Activated CD8-positive, alpha-beta T cell treated with anti-CD3 and anti-CD28 coated beads for 36 hours (primary cell): ENCODE measurements around the gene PIP5K1B. TPM values are rescaled to one million over a fixed set of nuclear protein-coding genes. Genes with fewer than 3 reads are reported as not detected.

Experiments used
- ATAC-seq: fragments of 200-7000 bp; cut with Tn5 transposase; one replicate; pipeline ENCODE4 v1.10.0; 2021; ENCODE audit warnings: mild to moderate bottlenecking, moderate library complexity
- CTCF ChIA-PET: fragments of 350-600 bp; sonication (Branson Sonifier 250); formaldehyde crosslinking; loops from one replicate; lab custom pipeline; 2021; ENCODE audit warnings: antibody characterized with exemption; lab: Charles Lee
- POLR2A ChIA-PET: fragments of 350-600 bp; sonication (Branson Sonifier 250); formaldehyde crosslinking; loops from one replicate; lab custom pipeline; 2021; ENCODE audit warnings: antibody characterized with exemption; lab: Charles Lee
- DNase-seq: peaks from one replicate; pipeline ENCODE4 v3.0.0-alpha.2; 2020
- H3K27ac Mint-ChIP-seq: one replicate; pipeline ENCODE4 v1.8.0; 2021; ENCODE audit warnings: mild to moderate bottlenecking, mixed read lengths
- H3K27me3 Mint-ChIP-seq: one replicate; pipeline ENCODE4 v1.8.0; 2021; ENCODE audit warnings: mixed read lengths
- H3K36me3 Mint-ChIP-seq: one replicate; pipeline ENCODE4 v1.8.0; 2021; ENCODE audit warnings: low read depth, mixed read lengths
- H3K4me1 Mint-ChIP-seq: one replicate; pipeline ENCODE4 v1.8.0; 2021; ENCODE audit warnings: low read depth, mixed read lengths
- H3K4me3 Mint-ChIP-seq: one replicate; pipeline ENCODE4 v1.8.0; 2021; ENCODE audit warnings: mild to moderate bottlenecking, moderate library complexity, mixed read lengths
- H3K9me3 Mint-ChIP-seq: one replicate; pipeline ENCODE4 v1.8.0; 2021; ENCODE audit warnings: mixed read lengths
- CTCF ChIP-seq: fragments of 200-600 bp; IDR thresholded peaks from one replicate; pipeline ENCODE4 v1.8.0; 2022; ENCODE audit warnings: antibody characterized with exemption, mild to moderate bottlenecking
- intact Hi-C: fragments of 100-400 bp; cut with micrococcal nuclease; formaldehyde crosslinking; loops from one replicate; pipeline ENCODE4 v1.10.0; 2022
- total RNA-seq, 2 experiments: library from RNA; stranded (reverse); gene quantifications; one replicate each; pipeline ENCODE4 v1.2.3, GENCODE V29; 2021

The PIP5K1B gene
- total RNA-seq, 2 experiments from 2014 or later: 0.43 to 0.98 TPM

GRCh38 chr9:68759981-68760673 is 55.1 kb downstream of the PIP5K1B start:
- CTCF ChIA-PET: no interaction called here
- POLR2A ChIA-PET: no interaction called here
- Mint-ChIP-seq H3K36me3 (no peaks in the 10 kb centered on the region), H3K9me3 (peaks cover 3% of the 10 kb centered on the region), H3K27me3 (peaks cover 21% of the 10 kb centered on the region), H3K27ac (no peak overlapping the region), H3K4me3 (no peak overlapping the region), H3K4me1 (no peaks in the 10 kb centered on the region)
- DNase-seq: no peak
- TF ChIP-seq CTCF: no peak
- ATAC-seq: no peak
- intact Hi-C loops: no loop called here

- DNase-seq (no peak), ATAC-seq (no peak)
- Mint-ChIP-seq H3K9me3 (peaks cover 3% of the 10 kb centered on the region), H3K4me3 (no peak overlapping the region), H3K27ac (no peak overlapping the region), H3K36me3 (no peaks in the 10 kb centered on the region), H3K4me1 (no peaks in the 10 kb centered on the region), H3K27me3 (peaks cover 18% of the 10 kb centered on the region)
- TF ChIP-seq CTCF: no peak
- ChIA-PET POLR2A (no interaction called here), CTCF (no interaction called here)
- intact Hi-C loops: no loop called here
These were observed 55.8 kb downstream of the PIP5K1B start for GRCh38 chr9:68760674-68761333.

GRCh38 chr9:68762570-68762969 is 57.5 kb downstream of the PIP5K1B start:
- intact Hi-C loops: no loop called here
- POLR2A ChIA-PET: no interaction called here
- Mint-ChIP-seq H3K9me3 (peaks cover 3% of the 10 kb centered on the region), H3K27me3 (peaks cover 19% of the 10 kb centered on the region), H3K4me1 (no peaks in the 10 kb centered on the region), H3K4me3 (no peak overlapping the region), H3K36me3 (no peaks in the 10 kb centered on the region), H3K27ac (no peak overlapping the region)
- CTCF ChIA-PET: interaction anchor here (0.6 kb wide), 1 partner anchor 103 kb away, joined by 3 read pairs; no protein-coding TSS in a partner anchor
- TF ChIP-seq CTCF: no peak
- ATAC-seq (no peak), DNase-seq (no peak)

- H3K4me3 Mint-ChIP-seq: no peak overlapping the region
- ATAC-seq (no peak), DNase-seq (no peak)
- H3K36me3 Mint-ChIP-seq: no peaks in the 10 kb centered on the region
- no peaks in the 10 kb centered on the region for H3K4me1 Mint-ChIP-seq
- intact Hi-C loops: no loop called here
- ChIA-PET CTCF (interaction anchor here (0.6 kb wide), 2 partner anchors 102 to 236 kb away, joined by 3 read pairs; no protein-coding TSS in a partner anchor), POLR2A (no interaction called here)
- TF ChIP-seq CTCF: no peak
- peaks cover 3% of the 10 kb centered on the region for H3K9me3 Mint-ChIP-seq
- peaks cover 18% of the 10 kb centered on the region for H3K27me3 Mint-ChIP-seq
- no peak overlapping the region for H3K27ac Mint-ChIP-seq
These were observed 58.1 kb downstream of the PIP5K1B start for GRCh38 chr9:68763104-68763503.

- Mint-ChIP-seq H3K36me3 (no peaks in the 10 kb centered on the region), H3K27ac (no peak overlapping the region), H3K4me3 (no peak overlapping the region), H3K9me3 (no peaks in the 10 kb centered on the region), H3K4me1 (no peaks in the 10 kb centered on the region), H3K27me3 (peaks cover 6% of the 10 kb centered on the region)
- intact Hi-C loops: no loop called here
- DNase-seq (no peak), ATAC-seq (no peak)
- no peak for TF ChIP-seq CTCF
- POLR2A ChIA-PET: no interaction called here
- CTCF ChIA-PET: interaction anchor here (0.7 kb wide), 1 partner anchor 11 kb away, joined by 3 read pairs; a partner anchor contains a TSS
These were observed 63.6 kb downstream of the PIP5K1B start for GRCh38 chr9:68768619-68769018.
